Karpas-422 (cell line): Measurements from ENCODE around the gene STUM. TPM values are rescaled to one million over a fixed set of nuclear protein-coding genes. Genes with fewer than 3 reads are reported as not detected.

Experiments
- DNase-seq: peaks from one replicate; pipeline ENCODE4 v3.0.0-alpha.2; 2015
- H2AFZ ChIP-seq: fragments of 200-600 bp; sonication (generic); 2 replicates; pipeline ENCODE4 v1.6.1; 2014; ENCODE audit warnings: antibody characterized with exemption, low read length, mixed read lengths
- H3K27ac ChIP-seq: fragments of 200-600 bp; sonication (generic); 2 replicates; pipeline ENCODE4 v1.5.1; 2014; ENCODE audit warnings: mild to moderate bottlenecking, low read length, moderate library complexity
- H3K27me3 ChIP-seq: fragments of 200-600 bp; sonication (generic); 2 replicates; pipeline ENCODE4 v1.6.1; 2014; ENCODE audit warnings: low read length, mixed read lengths
- H3K36me3 ChIP-seq: fragments of 200-600 bp; sonication (generic); 2 replicates; pipeline ENCODE4 v1.6.1; 2014; ENCODE audit warnings: low read length, mixed read lengths; ENCODE audit not compliant: insufficient read depth
- H3K4me1 ChIP-seq: fragments of 200-600 bp; sonication (generic); 2 replicates; pipeline ENCODE4 v1.6.1; 2014; ENCODE audit warnings: mild to moderate bottlenecking, low read length, mixed read lengths
- H3K4me2 ChIP-seq: fragments of 200-600 bp; sonication (generic); 2 replicates; pipeline ENCODE4 v1.6.1; 2014; ENCODE audit warnings: low read length, low read depth, mild to moderate bottlenecking; ENCODE audit not compliant: poor library complexity, severe bottlenecking
- H3K4me3 ChIP-seq: fragments of 200-600 bp; sonication (generic); 2 replicates; pipeline ENCODE4 v1.5.1; 2014; ENCODE audit warnings: mild to moderate bottlenecking, antibody characterized with exemption, low read length, mixed read lengths
- H3K79me2 ChIP-seq: fragments of 200-600 bp; sonication (generic); 2 replicates; pipeline ENCODE4 v1.6.1; 2014; ENCODE audit warnings: mild to moderate bottlenecking, low read length, mixed read lengths
- H3K9ac ChIP-seq: fragments of 200-600 bp; sonication (generic); 2 replicates; pipeline ENCODE4 v1.6.0; 2014; ENCODE audit warnings: low read length
- H3K9me2 ChIP-seq: fragments of 200-600 bp; sonication (generic), shearing (Covaris generic); replicated peaks from 2 replicates; pipeline ENCODE4 v1.6.0; 2014; ENCODE audit warnings: mild to moderate bottlenecking, low read length, moderate library complexity; ENCODE audit not compliant: insufficient read depth
- H3K9me3 ChIP-seq: fragments of 300-700, 200-600 bp; sonication (generic); 2 replicates; pipeline ENCODE4 v1.6.1; 2014; ENCODE audit warnings: low read length, mixed read lengths
- H4K20me1 ChIP-seq: fragments of 200-600 bp; sonication (generic); 2 replicates; pipeline ENCODE4 v1.6.1; 2014; ENCODE audit warnings: mild to moderate bottlenecking, antibody characterized with exemption, low read length, low read depth; ENCODE audit not compliant: insufficient read depth
- total RNA-seq: library from RNA; depleted of rRNA; stranded (reverse); fragments of >200 nt; shearing (Covaris generic); gene quantifications from 2 replicates; pipeline ENCODE4 v1.2.3, GENCODE V29; 2014; ENCODE audit warnings: low replicate concordance; rRNA removed

STUM gene
- total RNA-seq, 1 experiment from 2014 or later, result 0.15 TPM

DNA sequence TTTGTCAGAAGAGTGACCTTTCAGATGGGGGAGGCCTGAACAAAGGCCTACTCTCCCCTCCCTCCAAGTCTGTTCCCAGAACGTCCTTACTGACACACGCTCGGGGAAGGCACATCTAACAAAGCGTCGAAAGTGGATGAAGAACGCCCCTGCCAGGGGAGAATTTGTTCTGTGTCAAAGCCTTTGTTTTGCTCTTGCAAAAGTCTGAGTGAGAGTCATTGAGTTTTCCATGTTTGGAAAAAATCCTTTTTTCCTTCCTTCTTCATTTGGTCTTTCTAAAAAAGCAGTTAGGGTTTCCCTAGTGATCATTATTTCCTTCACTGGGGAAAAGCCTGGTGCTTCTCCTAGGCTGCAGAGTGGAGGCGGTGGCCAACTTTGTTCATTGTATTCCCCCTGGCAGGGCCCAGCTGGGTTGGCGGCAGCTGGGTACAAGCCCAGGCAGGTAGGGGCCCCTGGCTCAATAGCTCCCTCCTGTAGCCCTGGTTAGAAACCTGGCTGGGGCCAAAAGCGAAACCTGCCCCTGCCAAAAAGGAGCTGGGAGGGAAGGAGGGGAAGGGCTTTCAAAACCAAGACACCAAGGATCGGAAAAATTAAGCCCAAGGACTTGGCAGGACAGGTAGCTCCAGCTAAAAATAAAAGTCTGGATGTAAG lies 109.5 kb downstream of the STUM start:
- H3K79me2 ChIP-seq, result peaks cover 84% of the 10 kb centered on the region
- peaks cover 13% of the 10 kb centered on the region for H3K36me3 ChIP-seq
- no peak for DNase-seq
- no peak overlapping the region for H3K9ac ChIP-seq
- H3K9me3 ChIP-seq, result no peaks in the 10 kb centered on the region
- peak overlapping the region; percentile 63 for H3K4me3 ChIP-seq
- H3K4me1 ChIP-seq, result peaks cover under 1% of the 10 kb centered on the region; the same call in 1 of the 2 replicates
- no peaks in the 10 kb centered on the region for H3K9me2 ChIP-seq
- H3K27ac ChIP-seq, result no peak overlapping the region
- no peaks in the 10 kb centered on the region for H3K27me3 ChIP-seq
- H3K4me2 ChIP-seq, result no peak overlapping the region
- peaks cover 4% of the 10 kb centered on the region; the same call in 1 of the 2 replicates for H4K20me1 ChIP-seq
- no peak overlapping the region for H2AFZ ChIP-seq

DNA sequence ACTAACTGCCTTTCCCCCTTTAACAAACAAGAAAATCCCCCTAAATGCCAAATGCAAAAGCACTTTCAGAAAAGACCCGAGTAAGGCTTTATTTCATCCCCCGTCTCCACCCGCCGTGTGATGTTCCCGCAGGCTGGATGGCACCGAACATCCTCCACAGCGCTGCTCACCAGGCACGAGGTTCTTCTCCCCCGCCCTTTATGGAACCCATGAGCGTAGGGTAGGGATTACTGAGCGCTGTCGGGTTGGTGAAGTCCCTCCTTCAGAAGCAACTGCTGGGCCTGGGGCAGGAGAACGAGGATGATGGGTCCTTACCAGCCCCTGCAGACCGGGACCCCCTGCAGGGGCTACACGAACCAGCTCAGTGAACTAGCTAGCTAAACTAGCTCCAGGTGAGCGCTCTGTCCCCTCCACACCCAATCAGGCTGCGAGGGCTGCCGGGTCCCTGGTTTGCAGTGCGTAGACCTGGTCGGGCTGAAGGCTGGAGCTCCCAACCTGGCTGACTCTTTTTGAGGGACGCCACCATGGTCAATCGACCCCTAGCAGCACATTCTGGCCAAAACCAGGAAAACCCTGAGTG lies 110.1 kb downstream of the STUM start:
- H3K36me3 ChIP-seq, result peaks cover 13% of the 10 kb centered on the region
- peaks cover 4% of the 10 kb centered on the region; the same call in 1 of the 2 replicates for H4K20me1 ChIP-seq
- peaks cover 7% of the 10 kb centered on the region for H3K4me1 ChIP-seq
- DNase-seq, result no peak
- no peak overlapping the region for H3K27ac ChIP-seq
- H2AFZ ChIP-seq, result no peak overlapping the region
- no peak overlapping the region for H3K4me2 ChIP-seq
- H3K9me2 ChIP-seq, result no peaks in the 10 kb centered on the region
- no peaks in the 10 kb centered on the region for H3K9me3 ChIP-seq
- peaks cover 84% of the 10 kb centered on the region for H3K79me2 ChIP-seq
- no peaks in the 10 kb centered on the region for H3K27me3 ChIP-seq
- peak overlapping the region; percentile 63; the same call in 1 of the 2 replicates for H3K4me3 ChIP-seq
- H3K9ac ChIP-seq, result no peak overlapping the region

Other genes with a start within 250 kb of the STUM start
- 7.8 and 22.0 TPM in 2 replicates for gene LIN9, start 239.6 kb upstream of the STUM start, total RNA-seq
- gene PARP1, start 140.7 kb upstream of the STUM start, total RNA-seq, result 298 and 586 TPM in 2 replicates
- gene ITPKB, start 190.5 kb downstream of the STUM start, total RNA-seq, result 79.0 and 132 TPM in 2 replicates